IMR-90 (cell line): ENCODE results near the gene TREM1. TPM values are rescaled to one million over a fixed set of nuclear protein-coding genes. Genes with fewer than 3 reads are reported as not detected.

Experiments
- ATAC-seq: fragments of 200-7000 bp; cut with Tn5 transposase; 2 replicates; pipeline ENCODE4 v1.9.1; 2020; ENCODE audit warnings: low read depth, mild to moderate bottlenecking, moderate library complexity
- BruUV-seq: library from RNA; stranded (reverse); fragments of 400-500 nt; replicated peaks from 2 replicates; lab custom pipeline; 2021; lab: Mats Ljungman, UMichigan
- CTCF ChIA-PET: fragments of 300-600 bp; formaldehyde crosslinking; extraction: SDS; loops from one replicate; lab custom pipeline; 2021; ENCODE audit warnings: antibody characterized with exemption; lab: Yijun Ruan, JAX
- POLR2A ChIA-PET: fragments of 300-600 bp; sonication (Branson Sonifier 250); formaldehyde crosslinking; loops from one replicate; lab custom pipeline; 2022; ENCODE audit warnings: antibody characterized with exemption; ENCODE audit not compliant: unreplicated experiment; lab: Charles Lee
- DNase-seq: peaks from one replicate; pipeline ENCODE4 v3.0.0; 2013
- H2AFZ ChIP-seq: replicated peaks from 2 replicates; pipeline ENCODE3; 2013; ENCODE audit warnings: low read length, mild to moderate bottlenecking; ENCODE audit not compliant: poor library complexity
- H2AK5ac ChIP-seq: 2 replicates; pipeline ENCODE4 v1.6.1; 2013; ENCODE audit warnings: low read depth, low read length, inconsistent platforms
- H2AK9ac ChIP-seq: replicated peaks from 2 replicates; pipeline ENCODE3; 2013; ENCODE audit warnings: mild to moderate bottlenecking, low read depth, low read length, moderate library complexity; ENCODE audit not compliant: poor library complexity
- H2BK120ac ChIP-seq: 2 replicates; pipeline ENCODE4 v1.6.1; 2013; ENCODE audit warnings: low read depth, low read length, inconsistent platforms
- H2BK15ac ChIP-seq: 3 replicates; pipeline ENCODE4 v1.6.1; 2013; ENCODE audit warnings: low read depth, low read length, inconsistent platforms
- H2BK20ac ChIP-seq: 2 replicates; pipeline ENCODE4 v1.6.1; 2013; ENCODE audit warnings: low read depth, mild to moderate bottlenecking, inconsistent platforms, low read length, moderate library complexity
- H2BK5ac ChIP-seq: 2 replicates; pipeline ENCODE4 v1.6.1; 2013; ENCODE audit warnings: mild to moderate bottlenecking, low read depth, low read length, inconsistent platforms; ENCODE audit not compliant: poor library complexity, severe bottlenecking
- H3K14ac ChIP-seq: replicated peaks from 2 replicates; pipeline ENCODE4 v1.6.1; 2013; ENCODE audit warnings: low read depth, low read length, inconsistent platforms
- H3K18ac ChIP-seq: 2 replicates; pipeline ENCODE4 v1.6.1; 2013; ENCODE audit warnings: low read depth, low read length, control low read depth
- H3K23ac ChIP-seq: 2 replicates; pipeline ENCODE4 v1.6.1; 2013; ENCODE audit warnings: low read depth, low read length, inconsistent platforms
- H3K27ac ChIP-seq: 2 replicates; pipeline ENCODE4 v1.5.1; 2013; ENCODE audit warnings: mild to moderate bottlenecking, control low read depth, low read length; ENCODE audit not compliant: insufficient read depth
- H3K27me3 ChIP-seq: 2 replicates; pipeline ENCODE4 v1.6.1; 2013; ENCODE audit warnings: low read length; ENCODE audit not compliant: control insufficient read depth, insufficient read depth
- H3K36me3 ChIP-seq: 2 replicates; pipeline ENCODE4 v1.6.1; 2013; ENCODE audit warnings: low read length, mixed read lengths; ENCODE audit not compliant: control insufficient read depth, insufficient read depth
- H3K4ac ChIP-seq: 2 replicates; pipeline ENCODE4 v1.6.1; 2013; ENCODE audit warnings: low read depth, low read length, inconsistent platforms
- H3K4me1 ChIP-seq: 2 replicates; pipeline ENCODE4 v1.6.1; 2013; ENCODE audit warnings: low read length, mixed read lengths; ENCODE audit not compliant: control insufficient read depth, insufficient read depth
- H3K4me2 ChIP-seq: 2 replicates; pipeline ENCODE4 v1.6.1; 2013; ENCODE audit warnings: low read depth, mild to moderate bottlenecking, control low read depth, low read length, moderate library complexity
- H3K4me3 ChIP-seq: 2 replicates; pipeline ENCODE4 v1.5.1; 2013; ENCODE audit warnings: low read depth, mild to moderate bottlenecking, control low read depth, low read length, moderate library complexity; ENCODE audit not compliant: insufficient read depth
- H3K56ac ChIP-seq: 2 replicates; pipeline ENCODE4 v1.6.1; 2013; ENCODE audit warnings: low read length, inconsistent platforms; ENCODE audit not compliant: insufficient read depth; ENCODE audit errors: extremely low read depth
- H3K79me1 ChIP-seq, 2 experiments: 2 replicates each; pipeline ENCODE4 v1.6.1; 2013; ENCODE audit warnings: low read length in 2 of 2, inconsistent platforms in 1 of 2, low read depth in 1 of 2
- H3K9ac ChIP-seq: 2 replicates; pipeline ENCODE4 v1.6.1; 2013; ENCODE audit warnings: low read depth, low read length, control low read depth
- H3K9me1 ChIP-seq: 2 replicates; pipeline ENCODE4 v1.6.1; 2013; ENCODE audit warnings: low read length, inconsistent platforms; ENCODE audit not compliant: insufficient read depth
- H3K9me3 ChIP-seq: 2 replicates; pipeline ENCODE4 v1.6.1; 2013; ENCODE audit warnings: low read length; ENCODE audit not compliant: control insufficient read depth, insufficient read depth
- H4K20me1 ChIP-seq: 2 replicates; pipeline ENCODE4 v1.6.1; 2013; ENCODE audit warnings: low read length, inconsistent platforms; ENCODE audit not compliant: insufficient read depth
- H4K5ac ChIP-seq: 2 replicates; pipeline ENCODE4 v1.6.1; 2013; ENCODE audit warnings: mild to moderate bottlenecking, low read depth, low read length, control low read depth
- H4K8ac ChIP-seq, 2 experiments: 2 replicates each; pipeline ENCODE4 v1.6.1; 2013; ENCODE audit warnings: low read depth in 2 of 2, low read length in 2 of 2, control low read depth in 1 of 2, inconsistent platforms in 1 of 2
- H4K91ac ChIP-seq: 2 replicates; pipeline ENCODE4 v1.6.1; 2013; ENCODE audit warnings: low read depth, low read length, inconsistent platforms; ENCODE audit not compliant: insufficient read depth
- CHD1 ChIP-seq: IDR thresholded peaks from 2 replicates; pipeline ENCODE4 v1.6.1; 2012; ENCODE audit warnings: low read depth, low read length, improper control_type of control experiment
- MXI1 ChIP-seq: IDR thresholded peaks from 2 replicates; pipeline ENCODE4 v1.6.1; 2012; ENCODE audit warnings: low read depth, mild to moderate bottlenecking, low read length, moderate library complexity, borderline replicate concordance
- RAD21 ChIP-seq: IDR thresholded peaks from 2 replicates; pipeline ENCODE4 v1.6.1; 2012; ENCODE audit warnings: low read length, improper control_type of control experiment
- SMC3 ChIP-seq: fragments of 150-350 bp; IDR thresholded peaks from 2 replicates; pipeline ENCODE4 v1.6.1; 2016; ENCODE audit warnings: low read depth, mild to moderate bottlenecking, antibody characterized with exemption, low read length, moderate library complexity
- WGBS, 2 experiments: methylation state at CpG; one replicate each; pipeline versions ENCODE4 v1.1.5 to v1.1.7; 2013; ENCODE audit warnings: missing lambda C conversion rate in 2 of 2; ENCODE audit not compliant: insufficient read length in 1 of 2; ENCODE audit errors: extremely low coverage in 2 of 2; 5-methylcytosine and 5-hydroxymethylcytosine counted together
- dilution Hi-C: fragments of 300-500 bp; cut with HindIII; formaldehyde crosslinking; loops from one replicate; pipeline ENCODE4 v1.14.3; 2018; ENCODE audit warnings: low sequenced_read_pairs; ENCODE audit not compliant: unreplicated experiment
- in situ Hi-C: fragments of 300-500 bp; cut with MboI; formaldehyde crosslinking; loops from 3 replicates; pipeline ENCODE4 v1.14.3; 2019; ENCODE audit warnings: low sequenced_read_pairs, inconsistent platforms, mixed read lengths
- intact Hi-C: fragments of 100-400 bp; cut with micrococcal nuclease; formaldehyde crosslinking; loops from 2 replicates; pipeline ENCODE4 v1.10.0; 2022
- polyA plus RNA-seq, 3 experiments: library from polyadenylated mRNA; depleted of rRNA; stranded (reverse); fragments of >200 nt; gene quantifications; 2 replicates each; pipeline ENCODE4 v1.2.3, GENCODE V29; 2012; ENCODE audit warnings: low replicate concordance in 1 of 3
- total RNA-seq: library from RNA; depleted of rRNA; stranded (reverse); fragments of >200 nt; gene quantifications from 2 replicates; pipeline ENCODE4 v1.2.3, GENCODE V29; 2012
- TF ChIP-seq, protein P1 (sequence below): conservative IDR thresholded peaks from 2 replicates; pipeline ENCODE4 v1.5.1; 2012; ENCODE audit warnings: mild to moderate bottlenecking, low read depth, low read length, improper control_type of control experiment

Gene TREM1
- total and polyA plus RNA-seq, 2 of the 4 experiments (the other 2 are of a cell fraction): not detected

DNA sequence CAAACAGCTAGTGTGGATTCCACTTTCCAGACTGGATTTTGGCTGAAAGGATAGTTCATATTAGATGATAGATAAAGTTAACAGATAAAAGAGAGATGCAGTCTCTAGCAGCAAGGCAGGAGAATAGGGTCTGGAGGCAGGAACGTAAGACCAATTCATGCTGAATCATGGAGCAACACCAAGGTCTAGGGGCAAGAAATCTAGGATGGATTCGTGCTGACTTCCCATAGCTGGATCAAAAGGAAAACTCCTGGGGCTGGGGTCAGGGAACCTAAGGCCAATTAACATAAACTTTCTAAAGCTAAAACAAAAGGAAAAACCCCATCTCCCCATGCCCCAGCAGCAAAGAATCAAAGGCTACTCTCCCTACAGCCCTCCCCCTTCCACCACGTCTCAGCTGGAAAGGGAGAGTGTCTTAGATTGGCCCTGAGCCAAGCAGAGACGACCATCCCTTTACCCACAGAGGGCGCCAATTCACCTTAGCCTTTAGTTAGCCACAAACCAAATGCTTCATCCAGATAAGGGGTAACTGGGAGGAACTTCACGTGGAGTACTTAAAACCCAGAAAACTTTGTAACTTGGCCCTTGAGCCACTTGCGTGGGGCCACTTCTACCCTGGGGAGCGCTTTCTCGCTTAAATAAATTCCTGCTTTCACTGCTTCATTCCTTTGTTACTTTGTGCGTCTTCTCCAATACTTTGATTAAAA lies 7.6 kb downstream of the TREM1 start:
- TF ChIP-seq SMC3 (peak; percentile 10; the same call in 1 of the 2 replicates), MXI1 (no peak), CHD1 (no peak), RAD21 (0 out of 2 replicates have a peak, but pooled peaks have one; percentile 8)
- TF ChIP-seq, protein P1, sequence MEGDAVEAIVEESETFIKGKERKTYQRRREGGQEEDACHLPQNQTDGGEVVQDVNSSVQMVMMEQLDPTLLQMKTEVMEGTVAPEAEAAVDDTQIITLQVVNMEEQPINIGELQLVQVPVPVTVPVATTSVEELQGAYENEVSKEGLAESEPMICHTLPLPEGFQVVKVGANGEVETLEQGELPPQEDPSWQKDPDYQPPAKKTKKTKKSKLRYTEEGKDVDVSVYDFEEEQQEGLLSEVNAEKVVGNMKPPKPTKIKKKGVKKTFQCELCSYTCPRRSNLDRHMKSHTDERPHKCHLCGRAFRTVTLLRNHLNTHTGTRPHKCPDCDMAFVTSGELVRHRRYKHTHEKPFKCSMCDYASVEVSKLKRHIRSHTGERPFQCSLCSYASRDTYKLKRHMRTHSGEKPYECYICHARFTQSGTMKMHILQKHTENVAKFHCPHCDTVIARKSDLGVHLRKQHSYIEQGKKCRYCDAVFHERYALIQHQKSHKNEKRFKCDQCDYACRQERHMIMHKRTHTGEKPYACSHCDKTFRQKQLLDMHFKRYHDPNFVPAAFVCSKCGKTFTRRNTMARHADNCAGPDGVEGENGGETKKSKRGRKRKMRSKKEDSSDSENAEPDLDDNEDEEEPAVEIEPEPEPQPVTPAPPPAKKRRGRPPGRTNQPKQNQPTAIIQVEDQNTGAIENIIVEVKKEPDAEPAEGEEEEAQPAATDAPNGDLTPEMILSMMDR: peak; percentile 40
- no peaks in the 10 kb centered on the region for H3K9me1 ChIP-seq
- no peaks in the 10 kb centered on the region for H3K36me3 ChIP-seq
- no peak overlapping the region for H2BK20ac ChIP-seq
- in situ Hi-C loops (no loop called here), intact Hi-C loops (no loop called here), dilution Hi-C loops (no loop called here)
- no peak overlapping the region for H3K27ac ChIP-seq
- H3K23ac ChIP-seq: no peak overlapping the region
- no peak overlapping the region for H3K14ac ChIP-seq
- WGBS, 2 experiments: no CpG with 5 or more reads among the region's 10 CpGs
- no peak overlapping the region for H2BK120ac ChIP-seq
- no peak overlapping the region for H3K9ac ChIP-seq
- H4K5ac ChIP-seq: no peak overlapping the region
- no peak overlapping the region for H2BK5ac ChIP-seq
- H3K9me3 ChIP-seq: no peaks in the 10 kb centered on the region
- H3K18ac ChIP-seq: no peak overlapping the region
- H4K8ac ChIP-seq: no peak overlapping the region
- ChIA-PET POLR2A (no interaction called here), CTCF (no interaction called here)
- H3K4ac ChIP-seq: no peak overlapping the region
- ATAC-seq: no peak
- no peak overlapping the region for H3K4me3 ChIP-seq
- H3K79me1 ChIP-seq: no peaks in the 10 kb centered on the region
- no TSS peak for BruUV-seq
- no peak overlapping the region for H4K91ac ChIP-seq
- H2AK5ac ChIP-seq: no peak overlapping the region
- H2AFZ ChIP-seq: peak overlapping the region; percentile 33
- H3K4me1 ChIP-seq: no peaks in the 10 kb centered on the region
- no peaks in the 10 kb centered on the region for H4K20me1 ChIP-seq
- H3K4me2 ChIP-seq: no peak overlapping the region
- peak; percentile 39 for DNase-seq
- peaks cover 14% of the 10 kb centered on the region for H3K27me3 ChIP-seq
- H2BK15ac ChIP-seq: no peak overlapping the region
- H3K56ac ChIP-seq: no peak overlapping the region
- no peak overlapping the region for H2AK9ac ChIP-seq
